Esophagus (tissue), 2 donors: ENCODE results near the gene DPP10. TPM values are rescaled to one million over a fixed set of nuclear protein-coding genes. Genes with fewer than 3 reads are reported as not detected.

Experiments used
- H3K27ac ChIP-seq, 2 donors: one replicate each; pipeline ENCODE4 v1.5.1; 2013; ENCODE audit warnings: low read depth in 2 of 2, mild to moderate bottlenecking in 2 of 2, inconsistent platforms in 1 of 2, low read length in 1 of 2, moderate library complexity in 1 of 2
- H3K27me3 ChIP-seq, 2 donors: one replicate each; pipeline ENCODE4 v1.6.1; 2013; ENCODE audit warnings: low read length in 2 of 2, control low read depth in 1 of 2, mild to moderate bottlenecking in 1 of 2; ENCODE audit not compliant: insufficient read depth in 2 of 2, control insufficient read depth in 1 of 2
- H3K36me3 ChIP-seq, 2 donors: one replicate each; pipeline ENCODE4 v1.6.1; 2013; ENCODE audit warnings: low read length in 1 of 2; ENCODE audit not compliant: control insufficient read depth in 2 of 2, insufficient read depth in 2 of 2
- H3K4me1 ChIP-seq, 2 donors: one replicate each; pipeline ENCODE4 v1.6.1; 2013; ENCODE audit warnings: low read length in 1 of 2; ENCODE audit not compliant: control insufficient read depth in 2 of 2, insufficient read depth in 2 of 2
- H3K4me3 ChIP-seq, 2 donors: one replicate each; pipeline ENCODE4 v1.5.1; 2013; ENCODE audit warnings: low read length in 2 of 2, mild to moderate bottlenecking in 2 of 2, low read depth in 1 of 2, moderate library complexity in 1 of 2
- H3K9me3 ChIP-seq, 2 donors: one replicate each; pipeline ENCODE4 v1.6.1; 2013; ENCODE audit warnings: mild to moderate bottlenecking in 2 of 2, low read depth in 1 of 2, low read length in 1 of 2, moderate library complexity in 1 of 2; ENCODE audit not compliant: control insufficient read depth in 2 of 2, insufficient read depth in 1 of 2
- WGBS, 2 donors: extraction: QIAGEN DNeasy Blood & Tissue Kit; methylation state at CpG; one replicate each; pipeline ENCODE4 v1.1.7; 2013; 5-methylcytosine and 5-hydroxymethylcytosine counted together
- polyA plus RNA-seq, 2 donors: library from polyadenylated mRNA; stranded (reverse); fragments of 200-250 nt; gene quantifications; one replicate each; pipeline ENCODE4 v1.2.3, GENCODE V29; 2013
- donor health status: healthy with polysubstance abuse.
- donor health status: Bipolar disorder and iron deficiency.

DPP10 gene
- polyA plus RNA-seq, 2 donors: 0.02 to 0.13 TPM

DNA sequence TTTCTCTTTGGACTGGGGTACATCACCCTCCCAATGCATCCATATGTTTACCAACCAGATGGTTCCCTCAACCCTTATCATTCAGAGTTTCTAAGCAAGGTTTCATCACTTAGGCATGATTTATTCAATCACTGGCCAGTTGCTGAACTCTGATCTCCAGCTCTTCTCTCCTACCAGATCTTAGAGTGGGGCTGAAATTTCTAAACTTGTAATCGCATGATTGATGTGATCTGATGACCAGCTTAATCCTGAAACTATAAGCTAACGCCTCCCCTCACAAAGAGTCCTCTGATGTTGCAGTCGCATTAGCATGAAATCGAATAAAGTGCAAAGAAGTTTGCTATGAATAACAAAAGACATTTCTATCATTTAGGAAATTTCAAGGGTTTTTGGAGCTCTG, 1082.0 kb downstream of the DPP10 start:
- Histone ChIP-seq H3K4me3 (no peak overlapping the region), H3K9me3 (no peaks in the 10 kb centered on the region), H3K27me3 (no peaks in the 10 kb centered on the region), H3K27ac (no peak overlapping the region), H3K4me1 (no peaks in the 10 kb centered on the region), H3K36me3 (no peaks in the 10 kb centered on the region)
- 72 to 80% methylated on average over 4 of the region's 4 CpGs for WGBS, 2 donors

DNA sequence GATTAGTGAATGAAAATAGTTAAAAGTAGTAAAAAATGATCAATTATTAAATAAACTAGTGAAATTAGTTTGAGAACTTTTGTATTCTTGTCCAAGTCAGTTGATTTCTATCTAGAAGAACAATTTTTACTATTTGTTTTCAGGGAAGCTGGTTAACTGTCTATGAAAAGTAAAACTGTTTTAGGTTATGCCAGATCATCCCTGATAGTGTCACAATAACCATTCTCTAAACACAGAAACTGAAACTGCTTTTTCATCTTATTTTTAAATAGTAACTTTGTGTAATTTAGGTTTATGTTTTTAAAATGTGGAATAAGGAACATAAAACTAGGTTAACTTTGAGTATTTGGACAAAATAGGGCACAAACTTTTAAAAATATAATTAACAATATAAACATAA, 1087.2 kb downstream of the DPP10 start:
- Histone ChIP-seq H3K4me3 (no peak overlapping the region), H3K4me1 (no peaks in the 10 kb centered on the region), H3K27me3 (no peaks in the 10 kb centered on the region), H3K36me3 (no peaks in the 10 kb centered on the region), H3K9me3 (no peaks in the 10 kb centered on the region), H3K27ac (no peak overlapping the region)

DNA sequence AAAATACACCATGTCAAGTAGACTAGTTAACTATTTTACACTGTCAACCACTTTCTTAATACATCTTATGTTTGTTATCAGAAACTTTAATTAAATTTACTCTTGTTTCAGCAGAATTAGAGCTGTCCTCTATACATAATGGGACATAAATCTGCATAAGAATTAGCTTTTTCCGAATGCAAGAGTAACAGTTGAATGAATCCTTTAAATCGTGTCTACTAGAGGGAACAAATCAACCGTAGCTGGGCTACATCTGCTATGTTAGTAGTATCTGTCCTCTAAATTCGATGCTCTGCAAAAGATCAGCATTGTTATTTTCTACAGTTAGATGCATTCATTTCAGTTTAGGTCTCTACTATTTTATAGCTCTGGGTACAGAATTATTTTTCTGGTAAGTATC, 1090.6 kb downstream of the DPP10 start:
- H3K27ac ChIP-seq: no peak overlapping the region
- H3K4me1 ChIP-seq: no peaks in the 10 kb centered on the region
- no peaks in the 10 kb centered on the region for H3K36me3 ChIP-seq
- WGBS, 2 donors: 80% methylated on average over 4 of the region's 4 CpGs
- peaks cover 0 to 3% of the 10 kb centered on the region in 2 donors for H3K9me3 ChIP-seq
- no peak overlapping the region for H3K4me3 ChIP-seq
- no peaks in the 10 kb centered on the region for H3K27me3 ChIP-seq

DNA sequence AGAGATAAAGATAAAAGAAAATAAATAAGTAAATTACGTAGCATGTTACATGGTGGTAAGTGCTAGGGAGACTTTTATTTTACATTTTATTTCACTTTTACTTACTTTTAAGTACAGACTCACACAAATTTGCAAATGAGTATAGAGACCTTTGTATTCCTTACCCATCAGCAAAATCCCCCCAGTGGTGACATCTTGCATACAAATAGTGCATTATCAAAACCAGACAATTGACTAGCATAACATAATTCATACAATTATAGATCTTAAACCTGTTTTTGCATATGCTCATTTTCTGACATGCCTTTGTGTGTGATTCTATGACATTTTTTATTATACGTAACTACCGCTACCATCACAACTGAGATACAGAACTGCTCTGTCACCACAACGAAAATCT, 1099.4 kb downstream of the DPP10 start:
- Histone ChIP-seq H3K4me1 (no peaks in the 10 kb centered on the region), H3K36me3 (no peaks in the 10 kb centered on the region), H3K27ac (no peak overlapping the region), H3K4me3 (no peak overlapping the region), H3K27me3 (no peaks in the 10 kb centered on the region), H3K9me3 (peaks cover 0 to 3% of the 10 kb centered on the region in 2 donors)
- 85 to 89% methylated on average over 4 of the region's 4 CpGs for WGBS, 2 donors

DNA sequence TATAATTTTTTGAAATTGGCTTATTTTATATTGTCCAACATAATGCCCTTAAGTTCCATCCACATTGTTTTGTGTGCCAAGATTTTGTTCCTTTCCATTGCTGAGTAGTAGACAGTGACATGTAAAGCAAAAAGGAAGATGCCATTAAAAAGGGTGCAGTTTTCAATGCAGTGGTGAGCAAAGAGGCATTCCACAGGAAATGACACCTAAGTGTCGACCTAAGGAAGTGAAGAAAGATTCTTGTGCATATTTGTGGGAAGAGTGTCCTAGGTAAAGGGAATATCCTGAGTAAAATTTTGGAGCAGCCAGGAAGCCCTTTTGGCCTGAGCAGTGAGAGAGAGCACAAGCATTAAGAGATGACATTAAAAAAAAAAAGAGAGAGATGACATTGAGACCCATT, 1099.9 kb downstream of the DPP10 start:
- 47 to 73% methylated on average over 1 of the region's 1 CpG for WGBS, 2 donors
- Histone ChIP-seq H3K9me3 (peaks cover 0 to 3% of the 10 kb centered on the region in 2 donors), H3K27ac (no peak overlapping the region), H3K27me3 (no peaks in the 10 kb centered on the region), H3K4me1 (no peaks in the 10 kb centered on the region), H3K4me3 (no peak overlapping the region), H3K36me3 (no peaks in the 10 kb centered on the region)

DNA sequence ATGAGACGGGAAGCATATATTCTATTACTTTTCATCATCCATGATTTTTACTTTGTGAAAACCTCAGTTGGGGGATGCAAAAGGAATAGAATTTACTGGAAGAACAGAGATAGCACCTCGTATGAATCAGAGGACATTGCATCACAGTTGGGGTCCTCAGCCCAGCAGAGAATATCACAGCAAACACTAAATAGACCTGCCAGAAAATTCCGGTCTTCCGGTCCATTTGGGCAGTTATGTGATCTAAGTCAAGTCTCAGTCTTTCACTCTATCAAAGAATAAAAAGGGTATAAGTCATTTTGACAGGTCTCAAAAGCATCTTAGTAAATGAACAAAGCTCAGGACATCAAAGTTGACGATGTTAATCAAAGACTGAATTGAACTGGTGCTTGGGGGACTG, 1100.6 kb downstream of the DPP10 start:
- WGBS, 2 donors: 79 to 85% methylated on average over 5 of the region's 5 CpGs
- Histone ChIP-seq H3K27ac (no peak overlapping the region), H3K4me1 (no peaks in the 10 kb centered on the region), H3K36me3 (no peaks in the 10 kb centered on the region), H3K9me3 (no peaks in the 10 kb centered on the region), H3K4me3 (no peak overlapping the region), H3K27me3 (no peaks in the 10 kb centered on the region)

DNA sequence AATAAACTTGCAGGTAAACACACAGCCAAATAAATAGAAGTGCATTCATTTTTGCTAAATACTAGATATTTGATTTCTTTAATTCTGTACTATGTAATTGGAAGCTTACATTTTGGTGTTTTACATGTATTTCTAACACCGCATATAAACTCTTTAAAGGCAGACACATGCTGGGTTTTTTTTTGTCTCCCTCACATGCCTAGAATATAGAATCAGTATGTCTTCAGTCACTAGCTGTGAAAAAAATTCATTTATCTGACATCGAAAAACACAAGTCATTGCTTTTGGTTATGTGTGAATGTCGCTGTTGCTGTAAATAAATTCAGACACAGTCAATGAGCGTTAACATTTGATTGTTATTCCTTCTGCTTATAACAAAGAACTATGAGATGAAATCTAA, 1101.0 kb downstream of the DPP10 start:
- H3K36me3 ChIP-seq: no peaks in the 10 kb centered on the region
- no peak overlapping the region for H3K27ac ChIP-seq
- H3K4me1 ChIP-seq: no peaks in the 10 kb centered on the region
- H3K9me3 ChIP-seq: no peaks in the 10 kb centered on the region
- H3K4me3 ChIP-seq: no peak overlapping the region
- 90 to 92% methylated on average over 4 of the region's 4 CpGs for WGBS, 2 donors
- H3K27me3 ChIP-seq: no peaks in the 10 kb centered on the region

DNA sequence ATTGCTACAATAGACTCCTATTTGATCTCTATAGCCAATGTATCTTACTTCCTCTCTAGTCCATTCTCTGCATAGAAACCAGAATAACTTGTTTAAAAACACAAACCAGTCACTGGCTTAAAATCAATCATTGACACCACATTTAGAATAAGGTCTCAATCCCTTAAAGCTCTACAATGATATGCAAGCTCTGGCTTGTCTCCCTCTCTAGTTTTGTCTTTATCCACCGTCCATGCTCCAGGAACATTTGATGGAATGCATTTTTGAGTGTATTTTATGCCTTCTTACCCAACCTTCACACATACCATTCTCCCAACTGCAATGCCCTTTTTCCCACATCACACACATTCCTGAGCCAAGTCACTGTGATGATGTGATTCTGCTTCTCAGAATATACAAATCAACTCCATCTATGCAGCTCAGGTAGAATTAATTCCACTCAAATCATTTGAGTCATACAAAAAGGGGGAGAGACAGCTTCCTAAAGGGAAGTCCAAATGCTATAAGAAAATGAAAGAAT, 1107.2 kb downstream of the DPP10 start:
- Histone ChIP-seq H3K36me3 (no peaks in the 10 kb centered on the region), H3K27me3 (no peaks in the 10 kb centered on the region), H3K9me3 (no peaks in the 10 kb centered on the region), H3K27ac (no peak overlapping the region), H3K4me3 (no peak overlapping the region), H3K4me1 (no peaks in the 10 kb centered on the region)
- 46 to 56% methylated on average over 1 of the region's 1 CpG for WGBS, 2 donors

DNA sequence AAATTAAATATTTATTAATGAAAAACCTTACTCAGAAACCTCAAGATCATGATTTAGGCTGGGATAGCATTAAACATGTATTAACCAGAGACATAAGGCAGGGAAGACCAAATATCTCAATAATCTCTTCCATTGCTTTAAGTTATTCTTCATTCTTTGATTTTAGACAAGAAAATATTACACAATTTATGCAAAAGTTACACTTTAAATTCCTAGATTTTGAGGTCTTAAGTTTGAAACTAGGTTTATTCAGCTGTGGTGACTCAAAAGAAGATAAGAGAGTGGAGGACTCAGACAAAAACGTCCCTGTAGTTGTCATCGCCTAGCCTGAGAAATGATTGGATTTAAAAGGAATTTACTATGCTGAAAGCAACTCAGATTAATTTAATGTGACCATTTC, 1110.3 kb downstream of the DPP10 start:
- H3K4me1 ChIP-seq: no peaks in the 10 kb centered on the region
- H3K36me3 ChIP-seq: no peaks in the 10 kb centered on the region
- no peak overlapping the region for H3K4me3 ChIP-seq
- no peaks in the 10 kb centered on the region for H3K27me3 ChIP-seq
- H3K9me3 ChIP-seq: no peaks in the 10 kb centered on the region
- H3K27ac ChIP-seq: no peak overlapping the region
- WGBS, 2 donors: 70 to 77% methylated on average over 2 of the region's 2 CpGs

DNA sequence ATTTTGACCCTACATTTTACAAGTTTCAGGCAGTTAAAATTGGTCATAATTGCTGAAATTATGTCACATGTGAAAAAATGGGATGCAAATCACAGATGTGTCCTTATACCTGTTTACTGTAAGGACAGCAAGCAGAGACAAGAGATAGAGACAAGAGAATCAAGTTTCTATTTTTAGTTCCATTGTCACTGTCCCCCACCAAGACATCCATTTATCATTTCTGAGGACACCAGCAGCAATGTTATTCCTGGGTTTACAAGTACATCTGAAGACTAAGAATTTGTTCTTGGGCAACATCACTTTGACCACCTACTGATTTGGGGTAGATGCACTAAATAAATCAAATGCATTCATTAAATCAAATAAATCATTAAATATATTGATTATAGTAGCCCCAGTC, 1111.7 kb downstream of the DPP10 start:
- Histone ChIP-seq H3K4me3 (no peak overlapping the region), H3K36me3 (no peaks in the 10 kb centered on the region), H3K27me3 (no peaks in the 10 kb centered on the region), H3K4me1 (no peaks in the 10 kb centered on the region), H3K9me3 (no peaks in the 10 kb centered on the region), H3K27ac (no peak overlapping the region)
